Measurements from ENCODE around the gene GSC2. TPM values are rescaled to one million over a fixed set of nuclear protein-coding genes. Genes with fewer than 3 reads are reported as not detected.

Gene GSC2
- total and polyA plus RNA-seq, 9 of the 15 experiments (the other 6 are each of a cell fraction or from before 2014, with no cell fraction given) = not detected

DNA sequence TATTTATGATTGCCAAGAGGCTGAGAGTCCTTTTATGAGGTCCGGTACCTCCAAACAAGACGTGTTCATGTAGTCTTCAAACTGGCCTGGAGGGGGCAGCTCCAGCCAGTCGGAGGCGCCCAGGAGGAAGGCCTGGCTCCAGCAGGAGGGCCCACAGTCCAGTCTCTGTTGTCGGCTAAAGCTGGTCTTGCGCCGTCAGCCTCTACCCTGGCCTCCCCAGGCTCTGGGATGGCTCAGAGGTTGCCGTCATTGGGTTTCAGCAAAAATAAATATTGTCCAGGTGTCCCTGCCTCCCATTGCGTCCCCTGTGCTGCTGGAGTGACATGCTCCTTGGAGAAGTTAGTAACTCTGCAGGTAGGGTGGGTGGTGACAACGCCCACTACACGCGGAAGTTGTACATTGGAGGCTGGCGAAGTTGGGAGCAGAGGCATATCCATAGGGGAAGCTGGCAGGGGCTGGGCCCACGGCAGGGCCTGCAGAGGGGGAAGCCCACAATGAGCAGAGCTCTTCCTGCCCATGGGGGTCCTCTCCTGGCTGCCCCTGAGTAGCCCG, 29.5 kb upstream of the GSC2 start (continued):
- TF ChIP-seq REST (IDR thresholded peaks at IDR 0.05; ENCODE audit: borderline replicate concordance) = no peak
- TF ChIP-seq REST (CRISPR knock-in tag; IDR thresholded peaks at IDR 0.05; ENCODE audit: low read depth) = peak; percentile 69; the same call in 1 of the 2 replicates
- no peak; the same call in 1 of the 2 replicates for TF ChIP-seq ZNF449 (CRISPR knock-in tag; IDR thresholded peaks at IDR 0.05)
- no peak for TF ChIP-seq PTRF (tag; IDR thresholded peaks at IDR 0.05)
- TF ChIP-seq ZNF143 (CRISPR knock-in tag; IDR thresholded peaks at IDR 0.05) = no peak
- no peak for TF ChIP-seq GTF2F1 (IDR thresholded peaks at IDR 0.05; ENCODE audit: low read depth, low read length)
- no peak for TF ChIP-seq RBBP5 (IDR thresholded peaks at IDR 0.05; ENCODE audit: borderline replicate concordance, insufficient read depth, low read length, poor library complexity, severe bottlenecking)
- TF ChIP-seq NFATC3 (IDR thresholded peaks at IDR 0.05) = no peak
- no peak for TF ChIP-seq NR2C2 (CRISPR knock-in tag; IDR thresholded peaks at IDR 0.05)
- TF ChIP-seq NR2C2 (tag; IDR thresholded peaks at IDR 0.05) = no peak
- TF ChIP-seq KLF16 (IDR thresholded peaks at IDR 0.05) = no peak
- no peak for TF ChIP-seq ZKSCAN8 (CRISPR knock-in tag; IDR thresholded peaks at IDR 0.05)
- no peak for TF ChIP-seq FOS (IDR thresholded peaks at IDR 0.05; ENCODE audit: extremely low read depth, insufficient read length)
- no peak for TF ChIP-seq HDAC2 (IDR thresholded peaks at IDR 0.05)
- TF ChIP-seq HCFC1 (IDR thresholded peaks at IDR 0.05; ENCODE audit: low read depth, low read length) = peak; percentile 57; the same call in 1 of the 2 replicates
- TF ChIP-seq ZNF696 (CRISPR knock-in tag; conservative IDR thresholded peaks at IDR 0.05) = no peak
- TF ChIP-seq, protein P1, sequence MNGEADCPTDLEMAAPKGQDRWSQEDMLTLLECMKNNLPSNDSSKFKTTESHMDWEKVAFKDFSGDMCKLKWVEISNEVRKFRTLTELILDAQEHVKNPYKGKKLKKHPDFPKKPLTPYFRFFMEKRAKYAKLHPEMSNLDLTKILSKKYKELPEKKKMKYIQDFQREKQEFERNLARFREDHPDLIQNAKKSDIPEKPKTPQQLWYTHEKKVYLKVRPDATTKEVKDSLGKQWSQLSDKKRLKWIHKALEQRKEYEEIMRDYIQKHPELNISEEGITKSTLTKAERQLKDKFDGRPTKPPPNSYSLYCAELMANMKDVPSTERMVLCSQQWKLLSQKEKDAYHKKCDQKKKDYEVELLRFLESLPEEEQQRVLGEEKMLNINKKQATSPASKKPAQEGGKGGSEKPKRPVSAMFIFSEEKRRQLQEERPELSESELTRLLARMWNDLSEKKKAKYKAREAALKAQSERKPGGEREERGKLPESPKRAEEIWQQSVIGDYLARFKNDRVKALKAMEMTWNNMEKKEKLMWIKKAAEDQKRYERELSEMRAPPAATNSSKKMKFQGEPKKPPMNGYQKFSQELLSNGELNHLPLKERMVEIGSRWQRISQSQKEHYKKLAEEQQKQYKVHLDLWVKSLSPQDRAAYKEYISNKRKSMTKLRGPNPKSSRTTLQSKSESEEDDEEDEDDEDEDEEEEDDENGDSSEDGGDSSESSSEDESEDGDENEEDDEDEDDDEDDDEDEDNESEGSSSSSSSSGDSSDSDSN (IDR thresholded peaks at IDR 0.05; ENCODE audit: borderline replicate concordance in 1 of 2, low read depth in 2 of 2, low read length in 2 of 2) = no peak
- TF ChIP-seq SREBF1 (IDR thresholded peaks at IDR 0.05; ENCODE audit: borderline replicate concordance, low read depth, low read length) = peak; percentile 82; the same call in 1 of the 2 replicates

Measured in K562 (cell line).